IMR-90 (cell line): ENCODE results near the gene ITPKB. TPM values are rescaled to one million over a fixed set of nuclear protein-coding genes. Genes with fewer than 3 reads are reported as not detected.

Experiments used
- ATAC-seq: fragments of 200-7000 bp; cut with Tn5 transposase; 2 replicates; pipeline ENCODE4 v1.9.1; 2020; ENCODE audit warnings: low read depth, mild to moderate bottlenecking, moderate library complexity
- BruUV-seq: library from RNA; stranded (reverse); fragments of 400-500 nt; replicated peaks from 2 replicates; lab custom pipeline; 2021; lab: Mats Ljungman, UMichigan
- CTCF ChIA-PET: fragments of 300-600 bp; formaldehyde crosslinking; extraction: SDS; loops from one replicate; lab custom pipeline; 2021; ENCODE audit warnings: antibody characterized with exemption; lab: Yijun Ruan, JAX
- POLR2A ChIA-PET: fragments of 300-600 bp; sonication (Branson Sonifier 250); formaldehyde crosslinking; loops from one replicate; lab custom pipeline; 2022; ENCODE audit warnings: antibody characterized with exemption; ENCODE audit not compliant: unreplicated experiment; lab: Charles Lee
- DNase-seq: peaks from one replicate; pipeline ENCODE4 v3.0.0; 2013
- H2AFZ ChIP-seq: replicated peaks from 2 replicates; pipeline ENCODE3; 2013; ENCODE audit warnings: low read length, mild to moderate bottlenecking; ENCODE audit not compliant: poor library complexity
- H2AK5ac ChIP-seq: 2 replicates; pipeline ENCODE4 v1.6.1; 2013; ENCODE audit warnings: low read depth, low read length, inconsistent platforms
- H2AK9ac ChIP-seq: replicated peaks from 2 replicates; pipeline ENCODE3; 2013; ENCODE audit warnings: mild to moderate bottlenecking, low read depth, low read length, moderate library complexity; ENCODE audit not compliant: poor library complexity
- H2BK120ac ChIP-seq: 2 replicates; pipeline ENCODE4 v1.6.1; 2013; ENCODE audit warnings: low read depth, low read length, inconsistent platforms
- H2BK15ac ChIP-seq: 3 replicates; pipeline ENCODE4 v1.6.1; 2013; ENCODE audit warnings: low read depth, low read length, inconsistent platforms
- H2BK20ac ChIP-seq: 2 replicates; pipeline ENCODE4 v1.6.1; 2013; ENCODE audit warnings: low read depth, mild to moderate bottlenecking, inconsistent platforms, low read length, moderate library complexity
- H2BK5ac ChIP-seq: 2 replicates; pipeline ENCODE4 v1.6.1; 2013; ENCODE audit warnings: mild to moderate bottlenecking, low read depth, low read length, inconsistent platforms; ENCODE audit not compliant: poor library complexity, severe bottlenecking
- H3K14ac ChIP-seq: replicated peaks from 2 replicates; pipeline ENCODE4 v1.6.1; 2013; ENCODE audit warnings: low read depth, low read length, inconsistent platforms
- H3K18ac ChIP-seq: 2 replicates; pipeline ENCODE4 v1.6.1; 2013; ENCODE audit warnings: low read depth, low read length, control low read depth
- H3K23ac ChIP-seq: 2 replicates; pipeline ENCODE4 v1.6.1; 2013; ENCODE audit warnings: low read depth, low read length, inconsistent platforms
- H3K27ac ChIP-seq: 2 replicates; pipeline ENCODE4 v1.5.1; 2013; ENCODE audit warnings: mild to moderate bottlenecking, control low read depth, low read length; ENCODE audit not compliant: insufficient read depth
- H3K27me3 ChIP-seq: 2 replicates; pipeline ENCODE4 v1.6.1; 2013; ENCODE audit warnings: low read length; ENCODE audit not compliant: control insufficient read depth, insufficient read depth
- H3K36me3 ChIP-seq: 2 replicates; pipeline ENCODE4 v1.6.1; 2013; ENCODE audit warnings: low read length, mixed read lengths; ENCODE audit not compliant: control insufficient read depth, insufficient read depth
- H3K4ac ChIP-seq: 2 replicates; pipeline ENCODE4 v1.6.1; 2013; ENCODE audit warnings: low read depth, low read length, inconsistent platforms
- H3K4me1 ChIP-seq: 2 replicates; pipeline ENCODE4 v1.6.1; 2013; ENCODE audit warnings: low read length, mixed read lengths; ENCODE audit not compliant: control insufficient read depth, insufficient read depth
- H3K4me2 ChIP-seq: 2 replicates; pipeline ENCODE4 v1.6.1; 2013; ENCODE audit warnings: low read depth, mild to moderate bottlenecking, control low read depth, low read length, moderate library complexity
- H3K4me3 ChIP-seq: 2 replicates; pipeline ENCODE4 v1.5.1; 2013; ENCODE audit warnings: low read depth, mild to moderate bottlenecking, control low read depth, low read length, moderate library complexity; ENCODE audit not compliant: insufficient read depth
- H3K56ac ChIP-seq: 2 replicates; pipeline ENCODE4 v1.6.1; 2013; ENCODE audit warnings: low read length, inconsistent platforms; ENCODE audit not compliant: insufficient read depth; ENCODE audit errors: extremely low read depth
- H3K79me1 ChIP-seq, 2 experiments: 2 replicates each; pipeline ENCODE4 v1.6.1; 2013; ENCODE audit warnings: low read length in 2 of 2, inconsistent platforms in 1 of 2, low read depth in 1 of 2
- H3K9ac ChIP-seq: 2 replicates; pipeline ENCODE4 v1.6.1; 2013; ENCODE audit warnings: low read depth, low read length, control low read depth
- H3K9me1 ChIP-seq: 2 replicates; pipeline ENCODE4 v1.6.1; 2013; ENCODE audit warnings: low read length, inconsistent platforms; ENCODE audit not compliant: insufficient read depth
- H3K9me3 ChIP-seq: 2 replicates; pipeline ENCODE4 v1.6.1; 2013; ENCODE audit warnings: low read length; ENCODE audit not compliant: control insufficient read depth, insufficient read depth
- H4K20me1 ChIP-seq: 2 replicates; pipeline ENCODE4 v1.6.1; 2013; ENCODE audit warnings: low read length, inconsistent platforms; ENCODE audit not compliant: insufficient read depth
- H4K5ac ChIP-seq: 2 replicates; pipeline ENCODE4 v1.6.1; 2013; ENCODE audit warnings: mild to moderate bottlenecking, low read depth, low read length, control low read depth
- H4K8ac ChIP-seq, 2 experiments: 2 replicates each; pipeline ENCODE4 v1.6.1; 2013; ENCODE audit warnings: low read depth in 2 of 2, low read length in 2 of 2, control low read depth in 1 of 2, inconsistent platforms in 1 of 2
- H4K91ac ChIP-seq: 2 replicates; pipeline ENCODE4 v1.6.1; 2013; ENCODE audit warnings: low read depth, low read length, inconsistent platforms; ENCODE audit not compliant: insufficient read depth
- BHLHE40 ChIP-seq: fragments of 150-350 bp; IDR thresholded peaks from 2 replicates; pipeline ENCODE4 v1.6.1; 2016; ENCODE audit warnings: mild to moderate bottlenecking, low read depth, low read length
- CEBPB ChIP-seq: IDR thresholded peaks from 2 replicates; pipeline ENCODE4 v1.6.1; 2012; ENCODE audit warnings: low read depth, low read length, improper control_type of control experiment
- CHD1 ChIP-seq: IDR thresholded peaks from 2 replicates; pipeline ENCODE4 v1.6.1; 2012; ENCODE audit warnings: low read depth, low read length, improper control_type of control experiment
- CTCF ChIP-seq: conservative IDR thresholded peaks from 2 replicates; pipeline ENCODE4 v1.5.1; 2012; ENCODE audit warnings: mild to moderate bottlenecking, low read depth, low read length, improper control_type of control experiment
- ELK1 ChIP-seq: fragments of 150-350 bp; IDR thresholded peaks from 2 replicates; pipeline ENCODE4 v1.6.1; 2016; ENCODE audit warnings: low read depth, mild to moderate bottlenecking, low read length, moderate library complexity, borderline replicate concordance
- FOS ChIP-seq: fragments of 150-350 bp; IDR thresholded peaks from 2 replicates; pipeline ENCODE4 v1.6.1; 2016; ENCODE audit warnings: low read depth, low read length
- MAFK ChIP-seq: IDR thresholded peaks from 2 replicates; pipeline ENCODE4 v1.6.1; 2012; ENCODE audit warnings: low read depth, low read length, improper control_type of control experiment
- MAZ ChIP-seq: IDR thresholded peaks from 2 replicates; pipeline ENCODE4 v1.6.1; 2012; ENCODE audit warnings: low read depth, mild to moderate bottlenecking, low read length, improper control_type of control experiment, moderate library complexity, borderline replicate concordance
- MXI1 ChIP-seq: IDR thresholded peaks from 2 replicates; pipeline ENCODE4 v1.6.1; 2012; ENCODE audit warnings: low read depth, mild to moderate bottlenecking, low read length, moderate library complexity, borderline replicate concordance
- NFE2L2 ChIP-seq: fragments of 150-350 bp; IDR thresholded peaks from 2 replicates; pipeline ENCODE4 v1.6.1; 2016; ENCODE audit warnings: low read depth, mild to moderate bottlenecking, low read length
- POLR2A ChIP-seq: IDR thresholded peaks from 2 replicates; pipeline ENCODE4 v1.6.1; 2012; ENCODE audit warnings: mild to moderate bottlenecking, low read depth, low read length
- RCOR1 ChIP-seq: IDR thresholded peaks from 2 replicates; pipeline ENCODE4 v1.6.1; 2012; ENCODE audit warnings: mild to moderate bottlenecking, low read length, improper control_type of control experiment; ENCODE audit not compliant: insufficient replicate concordance
- RFX5 ChIP-seq: IDR thresholded peaks from 2 replicates; pipeline ENCODE4 v1.8.0; 2012; ENCODE audit warnings: low read depth, mild to moderate bottlenecking, low read length, moderate library complexity
- SMC3 ChIP-seq: fragments of 150-350 bp; IDR thresholded peaks from 2 replicates; pipeline ENCODE4 v1.6.1; 2016; ENCODE audit warnings: low read depth, mild to moderate bottlenecking, antibody characterized with exemption, low read length, moderate library complexity
- USF2 ChIP-seq: fragments of 150-350 bp; IDR thresholded peaks from 2 replicates; pipeline ENCODE4 v1.6.1; 2017; ENCODE audit warnings: mild to moderate bottlenecking, antibody characterized with exemption, low read length, low read depth
- WGBS, 2 experiments: methylation state at CpG; one replicate each; pipeline versions ENCODE4 v1.1.5 to v1.1.7; 2013; ENCODE audit warnings: missing lambda C conversion rate in 2 of 2; ENCODE audit not compliant: insufficient read length in 1 of 2; ENCODE audit errors: extremely low coverage in 2 of 2; 5-methylcytosine and 5-hydroxymethylcytosine counted together
- dilution Hi-C: fragments of 300-500 bp; cut with HindIII; formaldehyde crosslinking; loops from one replicate; pipeline ENCODE4 v1.14.3; 2018; ENCODE audit warnings: low sequenced_read_pairs; ENCODE audit not compliant: unreplicated experiment
- in situ Hi-C: fragments of 300-500 bp; cut with MboI; formaldehyde crosslinking; loops from 3 replicates; pipeline ENCODE4 v1.14.3; 2019; ENCODE audit warnings: low sequenced_read_pairs, inconsistent platforms, mixed read lengths
- intact Hi-C: fragments of 100-400 bp; cut with micrococcal nuclease; formaldehyde crosslinking; loops from 2 replicates; pipeline ENCODE4 v1.10.0; 2022
- polyA plus RNA-seq, 3 experiments: library from polyadenylated mRNA; depleted of rRNA; stranded (reverse); fragments of >200 nt; gene quantifications; 2 replicates each; pipeline ENCODE4 v1.2.3, GENCODE V29; 2012; ENCODE audit warnings: low replicate concordance in 1 of 3
- total RNA-seq: library from RNA; depleted of rRNA; stranded (reverse); fragments of >200 nt; gene quantifications from 2 replicates; pipeline ENCODE4 v1.2.3, GENCODE V29; 2012

Gene ITPKB
- total and polyA plus RNA-seq, 2 of the 4 experiments (the other 2 are of a cell fraction): 0.72 to 1.4 TPM

- no peak overlapping the region for H2AK5ac ChIP-seq
- ChIA-PET POLR2A (no interaction called here), CTCF (no interaction called here)
- no peak overlapping the region for H4K8ac ChIP-seq
- H3K56ac ChIP-seq: no peak overlapping the region
- H3K9me1 ChIP-seq: no peaks in the 10 kb centered on the region
- no peak for TF ChIP-seq FOS
- no peak for TF ChIP-seq BHLHE40
- TF ChIP-seq ELK1: no peak
- no peak for TF ChIP-seq RFX5
- TF ChIP-seq CHD1: no peak
- no peak for TF ChIP-seq CTCF
- TF ChIP-seq SMC3: no peak
- TF ChIP-seq NFE2L2: no peak
- no peak for TF ChIP-seq MAFK
- no peak for TF ChIP-seq RCOR1
- no peak for TF ChIP-seq POLR2A
- no peak for TF ChIP-seq USF2
- TF ChIP-seq MAZ: no peak
- no peak for TF ChIP-seq MXI1
- no peak for TF ChIP-seq CEBPB
- H3K36me3 ChIP-seq: no peaks in the 10 kb centered on the region
- H4K20me1 ChIP-seq: no peaks in the 10 kb centered on the region
- ATAC-seq: no peak
- dilution Hi-C loops: no loop called here
- H3K4me3 ChIP-seq: no peak overlapping the region
- H3K4me2 ChIP-seq: no peak overlapping the region
- no peak overlapping the region for H3K9ac ChIP-seq
- H3K27me3 ChIP-seq: peaks cover 7% of the 10 kb centered on the region; the same call in 1 of the 2 replicates
- no peak overlapping the region for H2BK20ac ChIP-seq
- H4K91ac ChIP-seq: no peak overlapping the region
- no peak overlapping the region for H3K4ac ChIP-seq
- H3K18ac ChIP-seq: no peak overlapping the region
- H3K23ac ChIP-seq: no peak overlapping the region
- no peak for DNase-seq
- H2BK15ac ChIP-seq: no peak overlapping the region
- H3K27ac ChIP-seq: no peak overlapping the region
- WGBS, 2 experiments: 0% methylated on average over 1 of the region's 19 CpGs; no CpG with 5 or more reads in 1 of the 2 experiments
- in situ Hi-C loops: no loop called here
- no peak overlapping the region for H2AFZ ChIP-seq
- H2BK120ac ChIP-seq: no peak overlapping the region
- no TSS peak for BruUV-seq
- no peak overlapping the region for H2BK5ac ChIP-seq
- H3K14ac ChIP-seq: no peak overlapping the region
- no peaks in the 10 kb centered on the region for H3K9me3 ChIP-seq
- no peak overlapping the region for H2AK9ac ChIP-seq
- no peak overlapping the region for H4K5ac ChIP-seq
- intact Hi-C loops: no loop called here
- peaks cover 4% of the 10 kb centered on the region; the same call in 1 of the 2 replicates for H3K4me1 ChIP-seq
- no peaks in the 10 kb centered on the region for H3K79me1 ChIP-seq
Observed at GRCh38 chr1:226603858-226604559, 135.1 kb downstream of the ITPKB start.
